Epithelial cell of proximal tubule (primary cell): ENCODE results near the gene AFMID. TPM values are rescaled to one million over a fixed set of nuclear protein-coding genes. Genes with fewer than 3 reads are reported as not detected.
A peak's percentile ranks its signal among the peaks of the same experiment; 100 is the strongest.

ENCODE experiments used
- DNase-seq: peaks from one replicate; pipeline ENCODE4 v3.0.0-alpha.2; 2011; ENCODE audit warnings: low read depth
- H3K4me3 ChIP-seq: 2 replicates; pipeline ENCODE4 v1.5.1; 2011; ENCODE audit warnings: low read depth, mild to moderate bottlenecking, low read length
- CTCF ChIP-seq: conservative IDR thresholded peaks from 2 replicates; pipeline ENCODE4 v1.5.1; 2012; ENCODE audit warnings: low read depth, mild to moderate bottlenecking, low read length
- total RNA-seq: library from RNA; depleted of rRNA; stranded (reverse); fragments of >200 nt; gene quantifications from 2 replicates; pipeline ENCODE4 v1.2.3, GENCODE V29; 2015

AFMID gene
- total RNA-seq, 1 donor from 2014 or later = 47.2 TPM

GRCh38 chr17:78142119-78142861 lies 44.9 kb upstream of the AFMID start:
- no peak for TF ChIP-seq CTCF
- H3K4me3 ChIP-seq = no peak overlapping the region
- peak; percentile 48 for DNase-seq

- no peak overlapping the region for H3K4me3 ChIP-seq
- no peak for TF ChIP-seq CTCF
- no peak for DNase-seq
Measured at GRCh38 chr17:78143214-78144146, 43.7 kb upstream of the AFMID start.

- no peak for DNase-seq
- no peak overlapping the region for H3K4me3 ChIP-seq
- no peak for TF ChIP-seq CTCF
Measured at GRCh38 chr17:78144147-78144719, 42.9 kb upstream of the AFMID start.

- H3K4me3 ChIP-seq = no peak overlapping the region
- no peak for TF ChIP-seq CTCF
- no peak for DNase-seq
Measured at GRCh38 chr17:78144736-78145641, 42.2 kb upstream of the AFMID start.

GRCh38 chr17:78146471-78146869 lies 40.7 kb upstream of the AFMID start:
- no peak overlapping the region for H3K4me3 ChIP-seq
- no peak for TF ChIP-seq CTCF
- DNase-seq = no peak

- no peak for DNase-seq
- no peak overlapping the region for H3K4me3 ChIP-seq
- no peak for TF ChIP-seq CTCF
Measured at GRCh38 chr17:78146881-78147280, 40.3 kb upstream of the AFMID start.
